CD4-positive, alpha-beta T cell (primary cell): ENCODE measurements around the gene GJA10. TPM values are rescaled to one million over a fixed set of nuclear protein-coding genes. Genes with fewer than 3 reads are reported as not detected.
"Not testable (repeated sequence)": the region's sequence is repeated elsewhere in the genome, so short reads cannot be mapped to it uniquely, and the experiment has no call there.

Experiments
- ATAC-seq: fragments of 200-7000 bp; cut with Tn5 transposase; one replicate; pipeline ENCODE4 v1.10.0; 2022; ENCODE audit warnings: mild to moderate bottlenecking; ENCODE audit not compliant: poor library complexity
- CTCF ChIA-PET: fragments of 350-600 bp; sonication (Branson Sonifier 250); formaldehyde crosslinking; loops from one replicate; lab custom pipeline; 2021; ENCODE audit warnings: antibody characterized with exemption, inconsistent platforms; lab: Charles Lee
- POLR2A ChIA-PET: fragments of 350-600 bp; sonication (Branson Sonifier 250); formaldehyde crosslinking; loops from one replicate; lab custom pipeline; 2021; ENCODE audit warnings: antibody characterized with exemption, inconsistent platforms; lab: Charles Lee
- DNase-seq, 14 experiments: peaks; one replicate each; pipeline ENCODE4 v3.0.0-alpha.2; 2013 to 2020; ENCODE audit warnings: mixed read lengths in 2 of 14
- H3K27ac ChIP-seq, 2 donors: one replicate each; pipeline versions ENCODE4 v1.5.1 to v1.7.0; 2013; ENCODE audit warnings: low read length in 2 of 2, low read depth in 1 of 2, mild to moderate bottlenecking in 1 of 2
- H3K27me3 ChIP-seq, 2 experiments: 1 replicate in 1 of 2; 2 replicates in 1 of 2; pipeline versions ENCODE4 v1.6.1 to v1.7.0; 2013; ENCODE audit warnings: low read length in 2 of 2, control low read depth in 1 of 2, mild to moderate bottlenecking in 1 of 2, moderate library complexity in 1 of 2; ENCODE audit not compliant: insufficient read depth in 2 of 2, control insufficient read depth in 1 of 2
- H3K36me3 ChIP-seq: one replicate; pipeline ENCODE4 v1.6.1; 2013; ENCODE audit warnings: low read length, control low read depth; ENCODE audit not compliant: insufficient read depth
- H3K4me1 ChIP-seq: one replicate; pipeline ENCODE4 v1.6.1; 2013; ENCODE audit warnings: low read length, control low read depth; ENCODE audit not compliant: insufficient read depth
- H3K4me3 ChIP-seq: one replicate; pipeline ENCODE4 v1.5.1; 2013; ENCODE audit warnings: mild to moderate bottlenecking, low read length, moderate library complexity
- H3K9me3 ChIP-seq, 2 experiments: 1 replicate in 1 of 2; 2 replicates in 1 of 2; pipeline versions ENCODE4 v1.6.1 to v1.7.0; 2013; ENCODE audit warnings: low read length in 2 of 2, mild to moderate bottlenecking in 2 of 2, control low read depth in 1 of 2, moderate library complexity in 1 of 2; ENCODE audit not compliant: control insufficient read depth in 1 of 2, insufficient read depth in 1 of 2
- H3K27ac Mint-ChIP-seq: one replicate; pipeline ENCODE4 v1.8.0; 2020; ENCODE audit warnings: mixed read lengths
- H3K27me3 Mint-ChIP-seq: one replicate; pipeline ENCODE4 v1.8.0; 2021; ENCODE audit warnings: mixed read lengths
- H3K36me3 Mint-ChIP-seq: one replicate; pipeline ENCODE4 v1.8.0; 2021; ENCODE audit warnings: low read depth, mixed read lengths
- H3K4me1 Mint-ChIP-seq: one replicate; pipeline ENCODE4 v1.8.0; 2021; ENCODE audit warnings: low read depth, mixed read lengths
- H3K4me3 Mint-ChIP-seq: one replicate; pipeline ENCODE4 v1.8.0; 2020; ENCODE audit warnings: mild to moderate bottlenecking, mixed read lengths
- H3K9me3 Mint-ChIP-seq: one replicate; pipeline ENCODE4 v1.8.0; 2020; ENCODE audit warnings: mixed read lengths
- CTCF ChIP-seq: fragments of 200-600 bp; IDR thresholded peaks from one replicate; pipeline ENCODE4 v1.8.0; 2022; ENCODE audit warnings: antibody characterized with exemption, mild to moderate bottlenecking
- intact Hi-C, 2 experiments: fragments of 100-400 bp; cut with DNase I in 1 of 2; cut with micrococcal nuclease in 1 of 2; formaldehyde crosslinking; loops; one replicate each; pipeline versions ENCODE4 v1.15.1 to v1.9.0; 2023 to 2025; cut with DNase I, micrococcal nuclease
- total RNA-seq, 174 experiments: library from RNA in 2 of 174; stranded (reverse) in 2 of 174; gene quantifications; one replicate each; pipeline ENCODE4 v1.2.3 and lab custom pipeline; 2021 to 2026

The GJA10 gene
- total RNA-seq, 2 experiments from 2014 or later: not detected

DNA sequence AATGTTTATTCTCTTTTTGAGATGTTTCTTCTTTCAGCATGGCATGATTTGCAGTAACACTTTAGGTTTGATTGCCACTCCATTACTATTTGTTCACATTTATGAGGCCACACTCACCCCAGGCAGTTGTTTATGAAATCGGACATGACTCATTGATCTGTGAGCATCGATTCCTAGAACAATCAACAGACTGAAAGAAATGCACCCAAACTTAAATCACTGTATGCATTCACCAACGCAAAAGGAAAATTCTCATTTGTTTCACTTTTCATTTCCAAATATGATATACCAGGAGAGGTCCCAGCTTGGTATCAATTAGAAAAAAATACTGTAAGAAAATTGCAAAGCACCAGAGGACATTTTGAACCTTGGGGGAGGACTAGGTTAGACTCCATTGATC is 5.4 kb upstream of the GJA10 start:
- Mint-ChIP-seq H3K4me1 (no peaks in the 10 kb centered on the region), H3K4me3 (no peak overlapping the region), H3K27ac (no peak overlapping the region), H3K9me3 (no peaks in the 10 kb centered on the region), H3K27me3 (peaks cover 42% of the 10 kb centered on the region), H3K36me3 (no peaks in the 10 kb centered on the region)
- TF ChIP-seq CTCF: no peak
- POLR2A ChIA-PET: no interaction called here
- no peak overlapping the region for H3K27ac ChIP-seq
- intact Hi-C loops: no loop called here
- H3K36me3 ChIP-seq: no peaks in the 10 kb centered on the region
- DNase-seq (no peak), ATAC-seq (no peak)
- H3K9me3 ChIP-seq: peaks cover 0 to 16% of the 10 kb centered on the region in 2 experiments
- no peak overlapping the region for H3K4me3 ChIP-seq
- peaks cover 3 to 19% of the 10 kb centered on the region in 2 experiments for H3K27me3 ChIP-seq
- CTCF ChIA-PET: no interaction called here
- H3K4me1 ChIP-seq: peaks cover 11% of the 10 kb centered on the region

DNA sequence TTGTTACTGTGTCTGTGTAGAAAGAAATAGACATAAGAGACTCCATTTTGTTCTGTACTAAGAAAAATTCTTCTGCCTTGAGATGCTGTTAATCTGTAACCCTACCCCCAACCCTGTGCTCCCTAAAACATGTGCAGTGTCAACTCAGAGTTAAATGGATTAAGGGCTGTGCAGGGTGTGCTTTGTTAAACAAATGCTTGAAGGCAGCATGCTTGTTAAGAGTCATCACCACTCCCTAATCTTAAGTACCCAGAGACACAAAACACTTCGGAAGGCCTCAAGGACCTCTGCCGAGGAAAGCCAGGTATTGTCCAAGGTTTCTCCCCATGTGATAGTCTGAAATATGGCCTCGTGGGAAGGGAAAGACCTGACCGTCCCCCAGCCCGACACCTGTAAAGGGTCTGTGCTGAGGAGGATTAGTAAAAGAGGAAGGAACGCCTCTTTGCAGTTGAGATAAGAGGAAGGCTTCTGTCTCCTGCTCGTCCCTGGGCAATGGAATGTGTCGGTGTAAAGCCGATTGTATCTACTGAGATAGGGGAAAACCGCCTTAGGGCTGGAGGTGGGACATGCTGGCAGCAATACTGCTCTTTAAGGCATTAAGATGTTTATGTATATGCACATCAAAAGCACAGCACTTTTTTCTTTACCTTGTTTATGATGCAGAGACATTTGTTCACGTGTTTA is 3.3 kb upstream of the GJA10 start:
- Histone ChIP-seq H3K4me1 (peaks cover 11% of the 10 kb centered on the region), H3K27me3 (peaks cover 14 to 28% of the 10 kb centered on the region in 2 experiments), H3K9me3 (peaks cover 0 to 16% of the 10 kb centered on the region in 2 experiments)
- H3K9me3 Mint-ChIP-seq, intact Hi-C loops, H3K36me3 ChIP-seq, CTCF ChIA-PET, DNase-seq, H3K27ac Mint-ChIP-seq, ATAC-seq, H3K4me3 ChIP-seq, H3K27ac ChIP-seq, H3K4me3 Mint-ChIP-seq, POLR2A ChIA-PET, H3K4me1 Mint-ChIP-seq, H3K36me3 Mint-ChIP-seq: not testable (repeated sequence)
- peaks cover 61% of the 10 kb centered on the region for H3K27me3 Mint-ChIP-seq

GRCh38 chr6:89892577-89892976 is 1.7 kb upstream of the GJA10 start:
- intact Hi-C loops, H3K9me3 ChIP-seq, H3K4me1 Mint-ChIP-seq, POLR2A ChIA-PET, H3K4me1 ChIP-seq, CTCF ChIA-PET, DNase-seq, H3K4me3 ChIP-seq, H3K9me3 Mint-ChIP-seq, ATAC-seq, H3K27ac ChIP-seq, H3K27ac Mint-ChIP-seq, H3K4me3 Mint-ChIP-seq, H3K36me3 Mint-ChIP-seq, H3K36me3 ChIP-seq: not testable (repeated sequence)
- H3K27me3 ChIP-seq: peaks cover 14 to 30% of the 10 kb centered on the region in 2 experiments
- peaks cover 74% of the 10 kb centered on the region for H3K27me3 Mint-ChIP-seq

- no peak overlapping the region for H3K27ac Mint-ChIP-seq
- POLR2A ChIA-PET: no interaction called here
- no peak overlapping the region for H3K4me3 Mint-ChIP-seq
- Histone ChIP-seq H3K27ac (no peak overlapping the region), H3K4me3 (no peak overlapping the region), H3K36me3 (no peaks in the 10 kb centered on the region), H3K27me3 (peaks cover 14 to 23% of the 10 kb centered on the region in 2 experiments), H3K9me3 (no peaks in the 10 kb centered on the region), H3K4me1 (no peaks in the 10 kb centered on the region)
- no peaks in the 10 kb centered on the region for H3K4me1 Mint-ChIP-seq
- intact Hi-C loops: no loop called here
- TF ChIP-seq CTCF: no peak
- no peak for DNase-seq
- H3K9me3 Mint-ChIP-seq: no peaks in the 10 kb centered on the region
- no peaks in the 10 kb centered on the region for H3K36me3 Mint-ChIP-seq
- CTCF ChIA-PET: no interaction called here
- peaks cover 69% of the 10 kb centered on the region for H3K27me3 Mint-ChIP-seq
- no peak for ATAC-seq
Measured at GRCh38 chr6:89895276-89895874, 1.1 kb downstream of the GJA10 start.

GRCh38 chr6:89910001-89910901 is 16.0 kb downstream of the GJA10 start:
- H3K4me1 Mint-ChIP-seq, H3K27ac Mint-ChIP-seq, H3K9me3 ChIP-seq, H3K27me3 ChIP-seq, H3K27me3 Mint-ChIP-seq, H3K4me3 ChIP-seq, POLR2A ChIA-PET, H3K36me3 ChIP-seq, H3K27ac ChIP-seq, intact Hi-C loops, H3K9me3 Mint-ChIP-seq, DNase-seq, H3K4me3 Mint-ChIP-seq, H3K4me1 ChIP-seq, ATAC-seq, CTCF ChIA-PET, H3K36me3 Mint-ChIP-seq: not testable (repeated sequence)
